GM18909 (cell line): Measurements from ENCODE around the gene ECSCR.
"Not testable (repeated sequence)": the region's sequence is repeated elsewhere in the genome, so short reads cannot be mapped to it uniquely, and the experiment has no call there.

Experiments used
- ATAC-seq: cut with Tn5 transposase; IDR thresholded peaks from one replicate; pipeline ENCODE4 v1.9.1; 2021; ENCODE audit warnings: mild to moderate bottlenecking; ENCODE audit not compliant: unreplicated experiment, poor library complexity

ECSCR gene

GRCh38 chr5:139415221-139415861, 47.2 kb downstream of the ECSCR start:
- ATAC-seq, result no peak

- no peak for ATAC-seq
Observed at GRCh38 chr5:139414581-139415130, 47.9 kb downstream of the ECSCR start.

DNA sequence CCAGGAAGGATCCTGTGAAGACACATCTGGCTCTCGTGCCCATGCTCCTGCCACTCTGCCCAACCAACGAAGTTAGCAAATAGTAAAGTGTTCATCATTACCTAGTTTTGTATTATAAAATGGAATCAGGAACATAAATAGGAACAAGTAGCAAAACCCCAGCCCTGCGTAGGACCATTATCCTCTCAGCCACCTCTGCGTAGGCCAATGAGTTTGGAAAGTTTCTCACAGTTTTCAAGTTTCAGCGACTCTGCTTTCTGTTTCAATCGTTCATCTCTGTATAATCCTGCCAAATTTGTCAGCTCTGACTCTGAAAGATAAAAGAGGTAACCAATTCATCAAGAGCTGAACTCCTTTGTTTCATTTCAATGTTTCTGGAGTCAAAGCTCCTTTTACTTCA, 48.6 kb downstream of the ECSCR start:
- peak; percentile 60 for ATAC-seq

DNA sequence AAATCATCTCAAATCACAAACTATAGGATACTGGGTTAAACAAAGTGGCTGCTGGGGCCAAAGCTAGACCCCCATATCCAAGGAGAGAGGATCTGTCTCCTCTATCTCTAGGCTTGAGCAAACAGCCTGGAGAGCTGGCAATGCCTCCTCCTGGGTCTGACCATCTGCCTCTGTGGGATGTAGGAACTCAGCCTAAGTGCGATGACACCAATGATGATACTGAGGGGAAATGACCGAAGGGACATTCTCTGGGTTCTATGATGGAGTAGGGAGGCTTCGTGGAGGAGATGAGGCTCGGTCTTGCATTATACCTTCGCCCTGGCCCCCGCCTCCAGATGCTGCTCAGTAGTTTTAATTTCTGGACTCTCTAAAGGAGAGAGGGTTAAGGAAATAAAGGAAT, 49.4 kb downstream of the ECSCR start:
- ATAC-seq, result no peak

DNA sequence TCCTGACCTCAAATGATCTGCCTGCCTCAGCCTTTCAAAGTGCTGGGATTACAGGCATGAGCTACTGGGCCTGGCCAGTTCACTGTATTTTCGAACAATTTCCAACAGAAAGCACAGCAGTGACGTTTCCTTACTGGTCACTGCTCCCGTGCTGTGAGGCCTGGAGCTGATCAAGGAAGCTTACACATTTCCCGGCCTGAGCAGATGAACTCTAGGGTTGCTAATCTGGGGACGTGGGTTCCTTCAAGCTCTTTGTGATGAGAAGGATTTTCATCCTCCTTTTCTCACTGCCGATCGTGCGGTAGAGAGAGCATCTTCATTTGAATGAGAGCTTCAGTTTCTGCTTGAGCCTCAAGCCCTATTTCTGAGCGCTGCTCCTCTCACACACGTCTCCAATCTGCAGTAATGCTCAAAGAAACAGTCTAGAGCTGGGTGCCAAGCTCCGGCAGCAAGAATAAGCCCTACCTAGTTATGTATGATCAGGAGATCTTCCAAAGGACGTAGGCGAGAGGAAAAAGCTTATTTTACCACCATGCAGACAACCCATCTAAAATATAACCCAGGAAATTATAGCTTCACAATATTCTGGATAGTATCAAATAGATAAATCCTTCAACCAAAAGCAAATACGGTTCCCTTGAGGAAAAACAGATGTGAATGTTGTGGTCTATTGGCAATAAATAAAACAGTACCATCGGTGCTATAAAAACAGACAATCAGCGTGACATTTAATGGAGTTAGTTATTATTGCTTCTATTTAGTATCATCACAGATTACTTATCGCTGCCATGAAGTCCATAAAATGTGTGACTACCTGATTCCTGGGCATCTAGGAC, 51.3 kb downstream of the ECSCR start:
- ATAC-seq, result no peak

DNA sequence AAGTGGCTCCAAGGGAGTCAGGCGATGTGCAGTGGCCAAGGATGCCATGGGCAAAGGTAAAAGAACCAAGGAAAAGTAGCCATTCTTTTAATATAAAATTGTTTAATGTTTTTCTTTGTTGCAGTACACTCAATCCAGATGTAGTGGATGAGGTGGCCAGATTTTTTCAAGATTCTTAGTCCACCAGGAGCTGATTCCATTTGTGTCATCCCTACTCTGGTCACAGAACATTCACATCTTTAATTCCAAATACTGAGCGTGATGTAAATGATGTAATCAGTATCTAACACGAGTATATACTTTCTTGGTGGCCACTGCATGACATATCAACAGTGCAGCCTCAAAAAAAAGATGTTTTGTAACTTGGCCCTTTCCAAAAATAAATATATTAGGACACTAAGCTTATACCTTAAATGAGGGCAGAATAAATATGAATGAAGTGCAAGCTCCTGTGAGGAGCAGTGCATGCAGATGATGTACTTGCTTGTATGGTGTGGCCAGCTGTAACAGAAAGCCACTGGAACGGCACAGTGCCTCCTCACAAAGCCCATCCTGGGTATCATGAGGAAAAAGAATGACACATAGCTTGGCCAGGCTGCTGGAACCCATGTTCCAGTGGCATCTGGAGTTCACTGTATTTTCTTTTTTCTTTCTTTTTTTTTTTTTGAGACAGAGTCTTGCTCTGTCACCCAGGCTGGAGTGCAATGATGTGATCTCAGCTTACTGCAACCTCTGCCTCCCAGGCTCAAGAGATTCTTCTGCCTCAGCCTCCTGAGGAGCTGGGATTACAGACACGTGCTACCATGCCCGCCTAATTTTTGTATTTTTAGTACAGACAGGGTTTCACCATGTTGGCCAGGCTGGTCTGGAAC, 52.2 kb downstream of the ECSCR start:
- no peak for ATAC-seq

GRCh38 chr5:139409116-139409515, 53.4 kb downstream of the ECSCR start:
- ATAC-seq, result not testable (repeated sequence)

DNA sequence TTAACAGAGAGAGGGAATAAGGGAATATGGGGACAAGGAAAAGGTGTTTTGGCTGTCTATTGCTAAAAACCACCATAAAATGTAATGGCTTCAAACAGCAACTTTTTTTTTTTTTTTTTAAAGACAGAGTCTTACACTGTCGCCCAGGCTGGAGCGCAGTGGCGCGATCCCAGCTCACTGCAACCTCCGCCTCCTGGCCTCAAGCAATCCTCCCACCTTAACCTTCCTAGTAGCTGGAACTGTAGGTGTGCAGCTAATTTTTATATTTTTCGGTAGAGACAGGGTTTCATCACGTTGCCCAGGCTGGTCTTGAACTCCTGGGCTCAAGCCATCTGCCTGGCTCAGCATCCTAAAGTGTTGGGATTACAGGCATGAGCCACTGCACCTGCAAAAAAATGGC, 54.4 kb downstream of the ECSCR start:
- no peak for ATAC-seq

DNA sequence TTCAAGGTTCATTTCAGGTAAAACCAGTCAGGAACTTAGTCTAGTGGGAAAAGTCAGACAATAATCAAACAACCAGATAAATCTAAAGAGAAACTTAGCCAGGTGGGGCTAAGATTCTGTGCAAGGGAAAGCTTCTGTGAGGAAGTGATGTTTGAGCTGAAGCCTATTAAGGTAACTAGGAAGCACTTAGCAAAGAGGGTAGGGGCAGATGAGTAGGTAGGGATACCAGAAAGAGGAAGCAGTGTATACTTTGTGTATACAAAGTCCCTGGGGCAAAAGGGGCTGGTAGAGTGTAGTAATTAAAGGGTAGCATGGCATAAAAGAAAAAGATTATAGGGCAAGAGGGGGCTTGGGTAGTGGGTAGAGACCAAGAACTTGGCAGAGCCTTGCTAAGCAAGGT, 55.0 kb downstream of the ECSCR start:
- ATAC-seq, result no peak

DNA sequence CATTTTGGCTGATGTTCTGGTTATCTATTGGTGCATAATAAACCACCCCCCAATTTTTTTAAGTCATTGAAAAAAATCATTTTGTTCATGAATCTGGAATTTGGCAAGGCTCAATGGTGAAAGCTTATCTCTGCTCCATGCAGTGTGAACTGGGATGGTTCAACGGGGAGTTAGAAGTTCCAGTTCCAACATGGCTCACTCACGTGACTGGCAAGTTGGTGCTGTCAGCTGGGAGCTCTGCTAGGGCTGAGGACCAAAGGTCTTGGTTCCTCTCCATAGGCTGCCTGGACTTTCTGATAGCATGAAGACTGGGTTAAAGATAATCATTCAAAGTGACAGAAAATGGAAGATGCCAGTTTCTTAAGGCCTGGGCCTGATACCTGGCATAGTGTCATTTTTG, 55.6 kb downstream of the ECSCR start:
- no peak for ATAC-seq

GRCh38 chr5:139404484-139404840, 58.1 kb downstream of the ECSCR start:
- ATAC-seq, result no peak

GRCh38 chr5:139403787-139404483, 58.6 kb downstream of the ECSCR start, which contains the start of gene SPATA24:
Gene SPATA24, minus strand, starts transcription at chr5:139404089. Its CDS starts 29 bp downstream, at chr5:139404060.
- peak; percentile 86 for ATAC-seq

DNA sequence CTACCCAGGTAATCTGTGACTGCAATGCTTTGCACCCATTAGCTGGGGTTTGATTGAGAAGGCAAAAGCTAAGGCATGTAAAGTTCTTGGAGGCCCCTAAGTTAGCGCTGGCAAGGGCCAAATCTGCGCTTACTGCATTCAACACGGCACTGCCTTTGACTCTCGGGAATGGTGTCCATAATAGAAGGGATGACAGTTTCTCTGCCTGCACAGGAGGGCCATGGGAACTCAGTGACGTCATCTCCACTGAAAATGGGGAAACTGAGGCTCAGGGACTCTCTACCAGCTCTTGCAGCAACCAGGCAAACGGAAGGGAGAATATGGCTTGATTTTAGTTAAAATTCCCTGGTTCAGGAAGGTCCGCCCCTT, 59.1 kb downstream of the ECSCR start:
- ATAC-seq, result peak; percentile 3

DNA sequence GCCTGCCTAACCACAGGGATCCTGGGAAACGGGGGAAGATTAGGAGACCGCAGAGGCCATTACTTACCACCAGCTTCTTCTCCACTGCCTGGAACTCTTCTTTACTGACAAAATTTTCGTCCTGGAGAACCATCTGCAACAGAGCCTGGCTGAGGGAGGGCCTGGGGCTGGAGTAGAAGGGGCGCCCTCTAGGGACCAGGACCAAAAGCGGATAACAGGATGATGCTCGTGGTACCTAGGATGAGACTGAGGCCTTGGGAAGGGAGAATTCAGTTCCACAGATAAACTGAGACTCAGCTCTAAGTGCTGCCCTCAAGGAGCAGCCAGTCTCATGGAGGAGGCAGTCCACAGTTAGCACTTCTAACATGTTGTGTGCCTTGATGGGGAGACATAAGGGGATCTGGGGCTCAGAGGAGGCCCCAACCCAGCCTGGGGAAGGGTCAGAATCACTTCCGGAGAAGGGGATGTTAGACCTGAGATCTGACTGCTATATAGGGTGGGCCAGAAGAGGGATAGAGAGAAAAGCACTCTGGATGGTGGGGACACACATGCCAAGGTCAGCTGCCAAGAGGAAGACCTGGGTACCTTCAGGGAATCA, 59.9 kb downstream of the ECSCR start:
- ATAC-seq, result no peak

DNA sequence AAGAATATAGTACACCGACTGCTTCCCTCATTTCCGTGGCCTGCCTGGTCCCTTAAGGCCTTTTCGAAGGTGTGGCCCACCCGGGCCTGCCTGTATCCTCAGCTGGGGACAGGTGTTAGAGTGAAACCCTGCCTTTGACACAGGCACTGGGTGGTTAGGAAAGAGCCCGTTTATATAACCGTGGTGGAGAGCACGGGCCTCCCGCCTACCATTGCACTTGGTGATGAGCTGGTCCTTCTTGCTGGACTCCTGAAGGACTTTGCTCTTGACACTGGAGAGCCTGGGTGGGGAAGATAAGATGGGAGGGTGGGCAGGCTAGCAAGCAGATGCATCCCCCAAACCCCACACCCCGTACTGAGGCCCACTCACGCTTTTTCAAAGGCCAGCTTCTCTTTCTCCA, 61.0 kb downstream of the ECSCR start:
- ATAC-seq, result no peak

- no peak for ATAC-seq
Observed at GRCh38 chr5:139399501-139400121, 62.9 kb downstream of the ECSCR start.
